ENCODE measurements around the gene NXF3. TPM values are rescaled to one million over a fixed set of nuclear protein-coding genes. Genes with fewer than 3 reads are reported as not detected.

NXF3 gene
- total RNA-seq, 1 experiment from 2014 or later: not detected

DNA sequence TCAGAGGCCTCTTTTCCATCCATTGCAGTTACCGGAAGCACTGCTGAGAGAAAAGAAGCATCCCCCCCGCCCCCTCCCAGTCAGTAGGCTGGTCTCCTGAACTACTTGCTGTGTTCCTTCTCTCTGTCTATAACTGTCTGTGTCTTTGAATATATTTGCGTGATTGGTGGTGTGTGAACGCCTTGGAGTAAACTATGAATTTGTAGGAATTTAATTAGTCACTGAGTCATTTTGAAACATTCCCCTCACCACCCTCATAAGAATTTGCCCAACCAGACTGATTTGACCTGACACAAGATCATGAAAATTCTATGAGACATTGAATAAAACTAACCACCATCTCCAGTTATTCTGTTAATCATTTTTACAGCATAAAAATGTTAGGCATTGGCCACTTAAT, 6.7 kb upstream of the NXF3 start:
- TF ChIP-seq CTCF (IDR thresholded peaks at IDR 0.05; ENCODE audit: unreplicated experiment): no peak
- no peak for DNase-seq
- Mint-ChIP-seq H3K4me1 (ENCODE audit: low read depth, unreplicated experiment) (no peaks in the 10 kb centered on the region), H3K4me3 (ENCODE audit: low read depth, unreplicated experiment) (no peak overlapping the region), H3K27me3 (ENCODE audit: unreplicated experiment) (no peaks in the 10 kb centered on the region), H3K36me3 (ENCODE audit: insufficient read depth, unreplicated experiment) (no peaks in the 10 kb centered on the region), H3K9me3 (ENCODE audit: low read depth, unreplicated experiment) (no peaks in the 10 kb centered on the region), H3K27ac (ENCODE audit: unreplicated experiment) (no peak overlapping the region)
- intact Hi-C loops (cut with micrococcal nuclease; ENCODE audit: unreplicated experiment): no loop called here
- no TSS peak for BruUV-seq (replicated peaks)
- CTCF ChIA-PET: no interaction called here

- Mint-ChIP-seq H3K27me3 (ENCODE audit: unreplicated experiment) (no peaks in the 10 kb centered on the region), H3K4me1 (ENCODE audit: low read depth, unreplicated experiment) (no peaks in the 10 kb centered on the region), H3K36me3 (ENCODE audit: insufficient read depth, unreplicated experiment) (no peaks in the 10 kb centered on the region), H3K9me3 (ENCODE audit: low read depth, unreplicated experiment) (no peaks in the 10 kb centered on the region), H3K27ac (ENCODE audit: unreplicated experiment) (no peak overlapping the region), H3K4me3 (ENCODE audit: low read depth, unreplicated experiment) (no peak overlapping the region)
- no TSS peak for BruUV-seq (replicated peaks)
- CTCF ChIA-PET: no interaction called here
- no peak for DNase-seq
- intact Hi-C loops (cut with micrococcal nuclease; ENCODE audit: unreplicated experiment): no loop called here
- no peak for TF ChIP-seq CTCF (IDR thresholded peaks at IDR 0.05; ENCODE audit: unreplicated experiment)
Observed at GRCh38 chrX:103098488-103098887, 5.5 kb upstream of the NXF3 start.

- Mint-ChIP-seq H3K4me1 (ENCODE audit: low read depth, unreplicated experiment) (no peaks in the 10 kb centered on the region), H3K4me3 (ENCODE audit: low read depth, unreplicated experiment) (no peak overlapping the region), H3K27ac (ENCODE audit: unreplicated experiment) (no peak overlapping the region), H3K9me3 (ENCODE audit: low read depth, unreplicated experiment) (no peaks in the 10 kb centered on the region), H3K27me3 (ENCODE audit: unreplicated experiment) (peaks cover 52% of the 10 kb centered on the region), H3K36me3 (ENCODE audit: insufficient read depth, unreplicated experiment) (no peaks in the 10 kb centered on the region)
- intact Hi-C loops (cut with micrococcal nuclease; ENCODE audit: unreplicated experiment): no loop called here
- no peak for TF ChIP-seq CTCF (IDR thresholded peaks at IDR 0.05; ENCODE audit: unreplicated experiment)
- CTCF ChIA-PET: no interaction called here
- no peak for DNase-seq
- no TSS peak for BruUV-seq (replicated peaks)
Observed at GRCh38 chrX:103081051-103081450, 11.9 kb downstream of the NXF3 start.

DNA sequence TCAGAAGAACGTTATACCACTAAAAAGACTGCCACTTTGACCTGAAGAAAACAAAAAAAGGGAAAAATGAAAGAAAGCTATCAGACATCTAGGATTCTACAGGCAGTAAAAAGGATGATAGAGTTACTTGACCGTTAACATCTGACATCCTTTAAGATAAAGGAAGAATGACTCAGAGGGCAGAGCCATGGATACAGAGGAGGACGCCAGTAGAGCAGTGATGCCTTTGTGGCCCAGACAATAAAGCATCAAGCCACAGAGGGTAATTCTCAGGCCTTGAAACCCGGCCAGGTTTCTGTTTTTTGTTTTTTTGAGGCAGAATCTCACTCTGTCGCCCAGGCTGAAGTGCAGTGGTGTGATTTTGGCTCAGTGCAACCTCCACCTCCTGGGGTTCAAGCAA, 19.5 kb downstream of the NXF3 start:
- Mint-ChIP-seq H3K9me3 (ENCODE audit: low read depth, unreplicated experiment) (no peaks in the 10 kb centered on the region), H3K4me3 (ENCODE audit: low read depth, unreplicated experiment) (no peak overlapping the region), H3K36me3 (ENCODE audit: insufficient read depth, unreplicated experiment) (peaks cover 5% of the 10 kb centered on the region), H3K27ac (ENCODE audit: unreplicated experiment) (no peak overlapping the region), H3K27me3 (ENCODE audit: unreplicated experiment) (peaks cover 23% of the 10 kb centered on the region), H3K4me1 (ENCODE audit: low read depth, unreplicated experiment) (no peaks in the 10 kb centered on the region)
- intact Hi-C loops (cut with micrococcal nuclease; ENCODE audit: unreplicated experiment): no loop called here
- CTCF ChIA-PET: no interaction called here
- DNase-seq: no peak
- no TSS peak for BruUV-seq (replicated peaks)
- TF ChIP-seq CTCF (IDR thresholded peaks at IDR 0.05; ENCODE audit: unreplicated experiment): no peak

- BruUV-seq (replicated peaks): no TSS peak
- no peaks in the 10 kb centered on the region for H3K36me3 Mint-ChIP-seq (ENCODE audit: insufficient read depth, unreplicated experiment)
- H3K4me1 Mint-ChIP-seq (ENCODE audit: low read depth, unreplicated experiment): no peaks in the 10 kb centered on the region
- intact Hi-C loops (cut with micrococcal nuclease; ENCODE audit: unreplicated experiment): no loop called here
- H3K27ac Mint-ChIP-seq (ENCODE audit: unreplicated experiment): no peak overlapping the region
- no peak for DNase-seq
- peaks cover 2% of the 10 kb centered on the region for H3K9me3 Mint-ChIP-seq (ENCODE audit: low read depth, unreplicated experiment)
- no peak for TF ChIP-seq CTCF (IDR thresholded peaks at IDR 0.05; ENCODE audit: unreplicated experiment)
- no peak overlapping the region for H3K4me3 Mint-ChIP-seq (ENCODE audit: low read depth, unreplicated experiment)
- H3K27me3 Mint-ChIP-seq (ENCODE audit: unreplicated experiment): peaks cover 28% of the 10 kb centered on the region
- CTCF ChIA-PET: no interaction called here
Observed at GRCh38 chrX:103066606-103067005, 26.3 kb downstream of the NXF3 start.

All from Calu3 (cell line).